HG03439 (cell line): Measurements from ENCODE around the gene RRBP1.
A peak's percentile ranks its signal among the peaks of the same experiment; 100 is the strongest.

Source experiments
- ATAC-seq: cut with Tn5 transposase; IDR thresholded peaks from one replicate; pipeline ENCODE4 v1.9.1; 2021; ENCODE audit warnings: mild to moderate bottlenecking, moderate library complexity; ENCODE audit not compliant: unreplicated experiment

RRBP1 gene

DNA sequence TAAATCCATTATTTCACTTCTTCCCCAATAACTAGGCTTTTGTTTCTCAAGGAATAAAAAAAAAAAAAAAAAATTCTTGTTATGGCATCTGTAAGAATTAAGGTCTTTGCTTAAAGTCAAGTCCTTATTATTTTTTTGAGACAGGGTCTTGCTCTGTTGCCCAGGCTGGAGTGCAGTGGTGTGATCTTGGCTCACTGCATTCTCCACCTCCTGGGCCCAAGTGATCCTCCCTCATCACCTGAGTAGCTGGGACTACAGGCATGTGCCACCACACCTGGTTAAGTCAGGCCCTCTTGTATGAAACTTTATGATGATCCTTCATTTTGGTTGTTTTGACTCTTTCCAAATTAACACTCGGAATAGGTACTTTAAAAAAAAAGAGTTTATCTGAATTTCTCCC, 94.9 kb downstream of the RRBP1 start:
- no peak for ATAC-seq

DNA sequence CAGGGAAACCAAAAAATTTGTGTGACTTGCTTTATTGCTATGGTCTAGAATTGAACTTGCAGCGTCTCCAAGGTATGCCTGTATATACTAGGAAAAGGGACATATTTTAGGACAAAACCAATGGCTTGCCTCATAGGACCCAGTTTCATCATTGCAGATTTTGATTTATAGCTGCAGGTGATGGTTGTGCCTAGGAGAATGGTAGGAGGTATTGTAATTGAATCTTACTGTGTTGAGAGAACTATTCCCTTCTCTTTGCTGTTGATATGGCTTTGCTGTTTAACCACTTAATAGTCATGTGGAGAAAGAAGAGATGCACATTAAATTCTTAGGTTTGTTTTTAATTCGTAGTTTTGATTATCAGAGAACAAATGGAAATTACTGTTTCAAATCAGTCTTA, 95.8 kb downstream of the RRBP1 start:
- ATAC-seq: no peak

DNA sequence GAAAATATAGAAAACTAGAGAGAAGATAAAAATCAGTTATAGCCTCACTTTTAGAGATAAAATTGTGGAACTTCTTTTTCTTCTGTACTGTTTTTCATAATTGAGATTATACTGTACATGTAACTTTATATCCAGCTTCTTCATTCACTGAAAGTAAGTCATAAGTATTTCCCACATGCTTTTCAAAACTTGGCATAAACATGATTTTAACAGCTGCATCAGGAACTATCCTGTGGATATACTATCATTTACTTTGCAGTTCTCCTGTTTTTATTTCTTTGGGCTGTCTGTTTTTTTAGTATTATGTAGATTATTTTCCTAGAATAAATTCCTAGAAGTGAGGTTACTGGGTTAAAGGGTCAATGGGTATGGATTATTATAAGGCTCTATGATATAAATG, 97.4 kb downstream of the RRBP1 start:
- no peak for ATAC-seq

DNA sequence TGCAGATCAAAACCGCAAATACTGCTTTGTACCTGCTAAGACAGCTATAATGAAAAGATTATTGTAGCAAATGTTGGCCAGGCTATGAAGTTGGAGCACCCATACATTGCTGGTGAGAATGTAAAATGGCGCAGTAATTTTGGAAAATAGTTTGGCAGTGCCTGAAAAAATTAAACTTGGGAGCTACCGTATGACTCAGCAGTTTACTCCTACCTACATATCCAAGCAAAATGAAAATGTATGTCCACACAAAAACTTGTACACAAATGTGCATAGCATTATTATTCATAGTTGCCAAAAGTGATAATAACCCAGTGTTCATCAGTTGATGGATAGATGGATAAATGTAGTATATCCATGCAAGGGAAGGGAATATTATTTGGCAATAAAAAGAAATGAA, 98.9 kb downstream of the RRBP1 start:
- no peak for ATAC-seq

DNA sequence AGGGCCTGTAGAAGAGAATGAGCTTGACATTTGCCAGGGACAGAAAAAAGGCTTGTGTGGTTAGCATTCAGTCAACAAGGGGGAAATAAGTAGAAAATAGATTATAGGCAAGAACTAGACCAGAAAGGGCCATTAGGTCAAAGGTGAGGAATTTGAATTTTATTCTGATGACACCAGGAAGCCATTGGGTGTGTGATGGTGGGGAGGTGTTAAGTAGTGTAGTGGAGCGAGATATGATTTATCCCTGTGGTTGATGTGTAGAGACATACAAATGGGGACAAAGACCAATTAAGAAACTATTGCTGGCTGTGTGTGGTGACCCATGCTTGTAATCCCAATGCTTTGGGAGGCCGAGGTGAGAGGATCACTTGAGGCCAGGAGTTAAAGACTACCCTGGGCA, 101.1 kb downstream of the RRBP1 start:
- no peak for ATAC-seq

DNA sequence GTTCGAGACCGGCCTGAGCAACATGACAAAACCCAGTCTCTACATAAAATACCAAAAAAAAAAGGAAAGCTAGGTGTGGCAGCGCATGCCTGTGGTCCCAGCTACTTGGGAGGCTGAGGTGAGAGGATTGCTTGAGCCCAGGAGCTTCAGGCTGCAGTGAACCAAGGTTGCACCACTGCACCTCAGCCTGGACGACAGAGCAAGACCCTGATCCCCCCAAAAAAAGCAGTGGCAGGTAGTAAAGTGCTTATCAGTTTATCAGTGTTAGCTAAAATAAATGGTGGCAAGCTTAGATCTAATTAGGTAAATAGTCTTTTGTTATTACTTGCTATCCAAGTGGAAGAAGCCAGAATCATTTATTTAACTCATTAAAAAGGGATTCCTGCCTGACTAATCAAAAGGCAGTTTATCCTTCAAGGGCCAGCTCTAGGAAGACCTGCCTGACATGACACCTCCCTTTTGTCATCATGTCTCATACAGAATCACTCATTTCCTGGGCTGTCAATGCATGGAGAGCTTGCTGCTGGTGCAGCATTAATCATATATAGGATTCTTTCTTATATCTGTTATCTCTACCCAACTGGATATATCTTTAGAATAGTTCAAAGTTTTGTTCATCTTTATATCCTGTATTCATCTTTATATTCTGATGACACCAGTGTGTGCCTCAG, 102.5 kb downstream of the RRBP1 start:
- no peak for ATAC-seq

DNA sequence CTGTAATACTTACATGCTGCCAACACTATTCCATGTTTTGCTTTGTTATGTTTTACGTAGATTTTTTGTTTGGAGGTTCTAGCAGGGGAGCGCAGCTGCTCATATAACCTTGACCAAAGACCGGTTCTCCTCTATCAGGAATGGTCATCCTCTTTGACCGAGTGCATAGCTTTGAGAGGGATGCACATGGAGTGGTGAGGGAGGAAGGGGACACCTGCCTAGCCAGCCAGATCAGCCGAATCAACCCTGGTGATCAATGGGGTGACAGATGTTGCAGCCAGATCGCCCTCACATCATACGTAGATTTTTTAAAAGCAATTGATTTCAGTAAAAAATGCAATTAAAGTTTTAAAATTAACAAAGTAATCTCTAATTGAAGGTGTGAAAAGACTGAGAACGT, 105.8 kb downstream of the RRBP1 start:
- ATAC-seq: no peak

DNA sequence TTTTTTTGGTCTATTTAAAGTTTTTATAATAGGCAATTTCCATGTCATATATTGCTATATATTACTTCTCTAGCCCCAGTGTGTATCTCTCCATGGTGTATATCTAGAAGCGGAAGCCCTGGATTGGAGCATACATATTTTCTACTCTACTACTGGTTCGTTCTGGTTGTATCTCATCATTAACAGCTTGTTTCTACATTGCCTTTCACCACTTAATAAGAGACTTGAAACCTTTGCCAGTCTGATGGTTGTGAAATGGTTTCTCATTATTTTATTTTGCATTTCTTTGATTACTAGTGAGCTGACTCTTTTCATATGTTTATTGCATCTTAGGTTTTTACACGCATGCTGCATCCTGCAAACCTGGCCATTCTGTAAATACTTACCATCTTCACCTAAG, 108.6 kb downstream of the RRBP1 start:
- no peak for ATAC-seq

DNA sequence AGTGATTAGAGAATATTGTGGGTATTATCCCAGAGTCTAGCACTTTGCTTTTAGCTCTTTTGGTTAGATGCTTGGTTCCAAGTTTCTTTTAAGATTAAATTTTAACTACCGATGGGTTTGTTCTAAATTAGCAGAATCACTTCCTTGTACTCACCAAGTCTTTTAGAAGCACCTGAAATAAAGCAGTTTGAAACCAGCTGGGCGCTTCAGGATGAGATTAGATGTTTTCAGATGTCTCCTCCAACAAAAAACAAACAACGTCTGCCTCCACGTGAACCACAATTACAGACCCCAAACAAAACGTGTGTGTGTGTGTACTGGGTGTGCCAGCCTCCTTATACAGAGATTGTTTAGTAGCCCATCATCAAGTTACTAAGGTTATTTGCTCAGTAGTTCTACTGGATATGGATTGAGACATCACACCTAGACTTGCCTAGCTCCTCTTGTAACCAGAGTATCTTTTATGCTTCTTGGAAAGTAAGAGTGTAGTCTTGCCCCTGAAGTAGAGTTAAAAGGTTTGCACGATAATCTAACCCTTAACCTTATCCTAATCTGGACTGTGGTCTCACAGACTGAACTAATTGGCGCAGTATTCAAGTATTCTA, 109.9 kb downstream of the RRBP1 start:
- no peak for ATAC-seq

DNA sequence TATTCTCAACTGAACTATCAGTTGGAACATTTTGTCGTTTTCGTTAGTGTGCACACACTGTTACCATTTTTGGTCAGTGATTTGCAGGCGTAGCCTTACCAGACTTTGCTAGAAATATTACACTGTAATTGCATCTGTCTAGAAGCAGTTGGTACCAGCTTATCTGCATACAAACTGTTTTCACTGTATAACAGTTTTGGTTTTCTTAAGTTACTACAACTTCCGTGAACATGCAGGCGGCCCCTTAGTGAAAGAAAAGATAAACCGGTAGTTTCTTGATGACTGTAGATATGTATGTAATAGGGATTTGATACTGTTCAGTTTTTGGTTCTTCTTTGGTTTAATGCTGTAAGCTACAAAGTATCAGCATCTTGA, 110.9 kb downstream of the RRBP1 start:
- ATAC-seq: peak; percentile 33

DNA sequence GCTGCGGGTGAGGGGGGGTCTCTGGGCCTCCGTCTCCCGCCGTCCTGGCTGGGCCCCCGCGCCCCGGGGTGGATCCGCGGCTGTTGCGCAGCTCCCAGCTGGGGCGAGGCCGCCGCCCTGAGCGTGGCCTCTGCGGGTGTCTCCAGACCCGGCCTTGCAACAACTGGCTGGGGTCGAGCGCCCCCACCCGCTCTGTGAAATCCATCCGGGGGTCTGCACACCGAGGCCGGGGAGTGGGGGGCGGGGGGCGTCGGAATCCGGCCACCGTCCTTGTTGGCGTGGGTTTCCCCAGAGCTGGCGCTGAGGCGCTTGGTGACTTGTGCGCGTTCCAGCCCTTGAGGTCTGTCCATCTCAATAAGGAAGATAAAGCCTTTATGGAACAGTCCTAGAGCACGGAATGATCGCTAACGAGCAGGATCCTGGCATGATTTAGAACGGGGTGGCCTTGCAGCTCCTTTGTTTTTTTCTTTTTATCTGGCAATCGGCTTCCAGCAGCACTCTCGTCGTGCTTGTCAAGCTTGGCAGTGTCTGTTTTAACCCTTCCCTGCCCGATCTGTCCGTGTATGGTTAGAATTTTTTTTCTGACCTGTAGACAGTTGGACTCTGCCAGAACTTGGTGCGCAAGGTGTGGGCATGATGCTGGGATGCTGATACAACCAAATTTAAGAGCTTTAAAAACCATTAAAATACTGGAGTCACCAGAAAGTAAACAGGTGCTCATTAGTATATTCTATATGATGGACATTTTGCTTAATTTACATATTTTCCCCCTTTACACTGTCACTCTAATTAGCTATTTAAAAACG, 111.5 kb downstream of the RRBP1 start:
- ATAC-seq: peak; percentile 24

DNA sequence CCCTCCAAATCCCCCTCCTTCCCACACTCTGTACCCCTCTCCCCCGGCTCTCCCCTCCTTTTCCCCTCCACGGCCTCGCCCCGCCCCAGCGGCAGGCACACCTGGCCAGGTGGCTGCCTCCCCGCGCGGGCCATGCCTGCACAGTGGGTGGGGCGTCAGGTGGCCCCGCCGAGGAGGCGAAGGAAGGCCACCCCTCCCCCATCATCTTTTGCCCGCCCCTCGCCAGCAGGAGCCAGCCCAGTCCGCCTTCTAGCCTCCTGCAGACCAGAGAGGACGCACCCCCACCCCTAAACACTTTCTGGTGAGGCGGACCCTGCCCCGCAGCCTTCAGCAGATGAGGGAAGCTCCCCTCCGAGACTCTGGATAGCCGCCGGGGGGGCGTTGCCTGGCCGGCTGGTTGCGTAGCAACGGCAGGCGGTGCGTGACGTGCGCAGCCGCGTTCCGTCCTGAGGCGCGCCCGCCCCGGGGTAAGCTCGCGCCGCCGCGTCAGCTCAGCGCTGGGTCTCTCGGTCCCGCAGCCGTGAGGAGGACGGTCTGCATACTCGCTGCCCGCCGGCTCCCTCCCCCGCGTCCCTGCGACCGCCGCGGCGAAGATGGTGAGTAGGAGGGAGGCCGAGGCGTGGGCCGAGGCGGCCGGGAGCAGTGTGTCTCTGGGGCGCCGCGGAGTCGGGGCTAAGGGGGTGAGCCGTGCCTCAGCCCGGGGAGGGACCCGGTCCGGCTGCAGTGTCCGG, 112.3 kb downstream of the RRBP1 start, which contains the start of gene DSTN:
DSTN (plus strand) TSS at position 460 of the 731 bp plus-strand sequence; CDS start at position 594, 134 bp downstream.
- peak; percentile 90 for ATAC-seq

DNA sequence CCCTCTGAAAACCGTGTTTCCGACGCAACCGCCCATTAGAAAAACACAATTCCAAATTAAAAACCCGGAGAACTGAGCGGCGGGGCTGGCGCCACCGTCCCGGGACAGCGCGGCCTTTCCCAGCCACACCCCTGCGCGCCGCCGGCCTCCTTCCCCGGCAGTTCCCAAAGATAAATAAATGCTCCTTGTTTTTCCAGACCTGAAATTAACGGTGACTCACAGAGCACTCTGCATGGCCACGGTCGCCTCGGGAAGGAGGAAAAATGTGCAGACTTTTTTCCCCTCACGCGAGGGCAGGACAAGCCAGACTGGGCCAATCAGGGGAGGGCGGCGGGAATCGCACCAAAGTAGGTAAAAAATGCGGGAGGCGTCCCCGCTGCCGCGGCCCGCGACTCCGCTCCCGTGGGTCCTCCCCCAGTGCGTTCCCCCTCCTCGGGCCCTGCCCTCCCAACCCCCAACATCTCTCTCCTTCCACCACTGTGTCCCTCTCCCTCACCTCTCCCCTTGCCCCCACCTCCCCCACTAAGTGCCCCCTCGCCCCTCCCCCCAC, 113.0 kb downstream of the RRBP1 start:
- ATAC-seq: no peak

DNA sequence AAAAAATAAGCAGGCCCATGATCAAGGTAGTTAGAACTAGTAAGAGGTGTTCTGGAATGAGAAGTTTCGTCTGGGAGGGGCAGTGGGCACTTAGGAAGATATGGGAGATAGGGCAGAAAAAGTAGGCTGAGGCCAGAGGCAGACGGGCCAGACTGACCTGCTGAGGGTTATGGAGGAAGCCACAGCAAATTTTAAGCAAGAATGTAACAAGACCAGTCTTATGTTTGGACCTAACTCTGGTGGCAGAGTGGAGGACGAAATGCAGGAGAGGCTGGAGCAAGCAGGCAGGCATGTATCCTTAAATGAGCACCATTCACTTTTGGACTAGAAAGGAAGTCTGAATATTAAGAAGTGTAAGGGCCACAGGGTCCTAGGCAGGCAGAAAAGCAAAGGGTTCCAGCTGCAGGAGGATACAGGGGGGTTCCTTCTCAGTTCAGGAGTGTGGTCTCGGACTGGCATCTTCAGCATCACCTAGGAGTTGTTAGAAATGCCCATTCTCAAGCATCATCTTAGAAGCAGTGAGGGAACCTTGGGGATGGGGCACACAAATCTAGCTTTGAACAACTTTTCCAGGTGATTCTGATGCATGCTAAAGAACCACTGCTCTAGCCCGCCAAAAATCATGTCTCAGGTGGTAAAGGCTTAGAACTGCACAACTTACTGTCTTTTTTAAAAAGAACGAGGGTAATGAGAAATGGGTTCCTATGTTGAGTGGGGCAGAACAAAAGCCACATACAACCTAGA, 113.8 kb downstream of the RRBP1 start:
- ATAC-seq: no peak

DNA sequence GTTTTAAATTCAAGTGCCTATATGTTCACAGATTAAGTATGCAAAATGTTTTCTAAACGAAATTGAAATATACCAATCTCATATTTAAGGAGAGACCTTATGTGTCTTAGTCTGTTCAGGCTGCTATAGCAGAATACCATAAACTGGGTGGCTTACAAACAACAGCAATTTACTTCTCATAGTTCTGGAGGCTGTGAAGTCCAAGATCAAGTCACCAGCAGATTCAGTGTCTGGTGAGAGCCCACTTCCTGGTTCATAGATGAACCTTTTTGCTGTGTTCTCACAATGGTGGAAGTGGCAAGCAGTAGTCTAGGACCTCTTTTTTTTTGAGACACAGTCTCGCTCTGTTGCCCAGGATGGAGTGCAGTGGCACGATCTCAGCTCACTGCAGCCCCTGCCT, 115.7 kb downstream of the RRBP1 start:
- no peak for ATAC-seq

DNA sequence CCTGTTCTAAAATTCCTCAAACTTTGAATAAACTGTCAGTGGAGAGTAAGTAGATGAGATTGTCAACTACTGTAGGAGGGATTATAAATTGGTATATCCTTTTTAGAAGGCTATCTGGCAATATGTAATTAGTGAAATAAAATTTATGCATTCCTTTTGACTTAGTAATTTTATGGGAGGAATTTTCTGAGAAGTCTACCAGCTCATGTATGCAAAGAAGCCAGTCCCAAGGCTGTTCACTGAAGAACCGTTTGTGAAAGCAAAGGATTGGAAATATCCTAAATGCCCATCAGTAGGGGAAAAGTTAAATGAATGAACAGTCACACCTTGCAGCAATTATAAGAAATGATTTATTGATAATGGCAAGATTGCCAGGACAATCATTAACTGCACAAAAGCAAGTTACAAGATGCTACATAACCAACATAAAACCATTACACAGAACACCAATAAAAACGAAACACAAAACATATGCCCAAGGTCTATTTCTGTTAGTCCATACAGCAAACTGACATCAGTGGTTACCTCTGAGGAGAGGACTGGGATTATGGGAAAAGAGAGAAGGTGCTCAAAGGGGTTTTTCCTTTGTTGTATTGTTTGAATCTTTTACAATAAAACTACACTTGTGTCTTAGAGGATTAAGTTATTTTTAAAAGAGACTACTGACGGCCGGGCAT, 116.7 kb downstream of the RRBP1 start:
- no peak for ATAC-seq
